GM15510 (cell line): Measurements from ENCODE around the gene SOX8.

ENCODE experiments used
- POLR2A ChIP-seq: IDR thresholded peaks from 3 replicates; pipeline ENCODE4 v1.6.1; 2011; ENCODE audit warnings: borderline replicate concordance; ENCODE audit not compliant: insufficient read length; ENCODE audit errors: extremely low read depth

The SOX8 gene

DNA sequence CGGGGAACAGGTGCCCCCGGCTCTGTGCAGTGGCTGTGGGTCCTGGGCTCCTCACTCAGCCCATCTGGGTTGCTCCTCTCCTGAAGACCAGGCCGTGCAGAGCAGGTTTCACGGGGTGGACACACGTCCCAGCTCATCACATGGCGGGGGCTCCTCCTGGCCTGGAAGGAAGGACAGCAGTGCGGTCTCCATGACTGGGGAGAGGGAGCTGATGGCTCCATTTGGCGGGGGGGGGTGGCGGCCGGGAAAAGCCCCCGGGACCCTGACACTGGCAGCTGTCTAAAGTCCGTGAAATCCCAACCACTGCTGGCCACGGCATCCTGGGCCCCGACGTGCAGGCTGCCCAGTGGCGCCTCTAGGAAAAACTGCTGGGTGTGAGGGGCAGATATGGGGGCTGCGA, 19.0 kb downstream of the SOX8 start:
- no peak for TF ChIP-seq POLR2A

DNA sequence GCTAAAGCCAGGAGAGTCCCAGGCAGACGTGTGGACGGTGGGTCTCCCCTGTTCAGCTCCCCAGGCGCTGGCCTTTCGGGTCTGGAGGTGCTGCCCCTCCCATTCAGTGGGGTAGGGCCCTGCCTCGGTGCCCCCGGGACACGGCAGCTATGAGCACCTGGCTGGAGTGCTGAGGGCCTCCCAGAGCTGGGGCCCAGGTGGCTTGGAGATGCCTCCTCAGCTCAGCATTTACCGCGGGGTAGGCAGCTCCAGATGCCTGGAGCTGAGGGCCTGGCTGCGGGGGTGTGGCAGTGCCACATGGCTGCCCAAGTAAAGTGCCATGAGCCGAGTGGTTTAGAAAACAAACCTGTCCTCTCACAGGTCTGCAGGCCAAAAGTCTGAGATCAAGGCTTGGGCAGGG, 19.5 kb downstream of the SOX8 start:
- no peak for TF ChIP-seq POLR2A

DNA sequence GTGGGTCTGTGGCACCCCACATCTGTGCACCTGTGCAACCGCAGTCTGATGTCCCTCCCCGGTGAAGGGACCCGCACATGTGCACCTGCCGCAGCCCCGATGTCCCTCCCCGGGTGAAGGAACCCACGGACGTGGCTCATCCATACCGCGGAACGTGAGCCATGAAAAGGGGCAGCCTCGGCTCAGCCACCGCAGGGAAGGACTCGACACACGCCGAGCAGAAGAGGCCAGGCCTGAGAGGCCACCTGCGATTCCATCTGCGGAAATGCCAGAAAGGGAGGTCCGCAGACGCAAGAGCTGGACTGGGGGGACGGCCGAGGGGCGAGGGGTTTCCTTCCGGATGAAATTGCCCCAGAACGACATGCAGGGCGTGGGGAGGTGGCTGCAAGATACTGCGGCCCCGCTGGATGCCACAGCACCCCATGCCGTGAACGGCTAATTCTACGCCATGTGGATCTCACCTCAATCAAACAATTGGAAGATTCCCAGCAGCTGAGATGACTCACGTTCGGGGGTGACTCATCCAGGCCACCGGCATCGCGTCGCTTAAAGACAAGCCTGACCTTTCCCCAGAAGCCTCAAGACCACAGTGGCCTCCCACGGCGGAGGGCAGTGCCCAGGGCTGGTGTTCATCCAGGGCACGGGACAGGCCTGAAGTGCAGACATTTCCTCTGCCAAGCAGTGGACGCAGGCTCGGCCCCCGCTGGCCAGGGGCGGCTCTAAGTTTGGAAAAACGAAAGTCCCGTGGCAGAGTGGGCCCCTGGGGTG, 21.0 kb downstream of the SOX8 start:
- TF ChIP-seq POLR2A: no peak

DNA sequence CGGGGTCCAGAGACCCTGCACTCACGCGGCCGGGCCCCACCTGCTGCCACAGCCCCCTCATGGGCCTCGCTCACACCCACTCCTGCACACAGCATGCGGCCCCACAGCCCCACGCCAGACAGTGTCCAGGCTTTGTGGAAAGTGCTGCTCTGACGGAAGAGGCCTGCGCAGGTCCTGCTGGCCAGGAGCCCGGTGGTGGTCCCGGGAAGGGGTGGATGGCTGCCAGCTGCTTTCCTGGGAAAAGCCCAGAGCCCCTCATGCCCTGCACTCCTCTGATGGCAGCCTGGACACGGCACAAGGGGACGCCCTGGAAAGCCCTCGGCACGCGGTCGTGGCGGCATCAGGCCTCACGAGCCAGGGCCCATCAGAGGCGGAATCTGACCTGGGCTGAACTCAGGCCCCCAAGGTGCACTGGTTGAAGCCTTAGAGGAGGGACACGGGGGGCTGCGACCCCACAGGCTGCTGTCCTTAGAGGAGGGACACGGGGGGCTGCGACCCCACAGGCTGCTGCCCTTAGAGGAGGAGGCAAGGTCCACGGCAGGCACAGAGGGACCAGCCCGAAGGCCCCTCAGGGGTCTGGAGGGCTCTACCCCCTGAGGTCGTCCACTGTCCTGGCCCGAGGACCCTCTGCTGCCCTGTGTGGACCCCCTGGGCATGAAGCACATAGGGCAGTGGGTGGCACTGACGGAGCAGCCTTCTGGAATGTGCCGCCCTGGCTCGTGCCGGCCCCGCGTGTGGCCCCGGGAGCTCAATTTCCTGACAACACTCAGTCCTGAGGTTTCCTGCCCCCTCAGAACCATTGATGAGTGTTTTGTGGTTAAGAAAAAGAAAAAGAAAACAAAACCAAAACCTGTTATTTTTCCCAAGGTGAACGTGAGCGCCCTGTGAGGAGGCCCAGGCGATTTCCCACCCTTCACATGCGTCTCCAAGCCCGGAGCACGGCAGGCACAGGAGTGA, 22.1 kb downstream of the SOX8 start:
- TF ChIP-seq POLR2A: no peak

DNA sequence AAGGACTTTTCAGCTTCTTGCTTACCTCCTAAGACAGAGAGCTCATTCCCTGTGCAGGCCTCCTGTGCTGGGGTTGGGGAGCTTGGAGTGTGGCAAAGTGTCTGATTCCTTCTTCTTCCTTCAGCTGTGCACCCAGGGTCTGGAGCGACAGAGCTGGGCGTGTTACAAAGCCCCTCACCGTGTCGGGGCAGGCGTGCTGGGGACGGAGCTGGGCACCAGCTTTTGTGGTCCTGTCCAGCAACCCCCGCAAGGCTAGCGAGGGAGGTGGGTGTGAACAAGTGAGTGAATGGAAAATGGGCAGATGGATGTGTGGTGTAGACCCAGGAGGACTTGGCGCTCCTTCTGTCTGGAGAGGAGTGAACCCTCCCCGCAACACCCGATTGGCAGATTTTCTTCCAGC, 23.7 kb downstream of the SOX8 start:
- no peak for TF ChIP-seq POLR2A

DNA sequence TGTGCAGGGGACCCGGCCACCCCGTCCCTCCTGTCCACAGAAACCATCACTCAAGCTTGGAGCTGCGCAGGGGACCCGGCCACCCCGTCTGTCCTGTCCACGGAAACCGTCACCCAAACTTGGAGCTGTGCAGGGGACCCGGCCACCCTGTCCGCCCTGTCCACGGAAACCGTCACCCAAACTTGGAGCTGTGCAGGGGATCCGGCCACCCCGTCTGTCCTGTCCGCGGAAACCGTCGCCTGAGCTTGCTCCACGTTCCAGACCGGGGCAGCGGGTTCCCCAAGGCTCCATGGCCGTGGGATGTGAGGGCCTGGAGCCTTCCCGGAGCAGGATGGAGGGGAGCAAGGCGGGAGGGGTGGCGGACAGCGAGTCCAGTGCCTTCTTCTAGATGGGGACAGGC, 25.2 kb downstream of the SOX8 start:
- TF ChIP-seq POLR2A: no peak

DNA sequence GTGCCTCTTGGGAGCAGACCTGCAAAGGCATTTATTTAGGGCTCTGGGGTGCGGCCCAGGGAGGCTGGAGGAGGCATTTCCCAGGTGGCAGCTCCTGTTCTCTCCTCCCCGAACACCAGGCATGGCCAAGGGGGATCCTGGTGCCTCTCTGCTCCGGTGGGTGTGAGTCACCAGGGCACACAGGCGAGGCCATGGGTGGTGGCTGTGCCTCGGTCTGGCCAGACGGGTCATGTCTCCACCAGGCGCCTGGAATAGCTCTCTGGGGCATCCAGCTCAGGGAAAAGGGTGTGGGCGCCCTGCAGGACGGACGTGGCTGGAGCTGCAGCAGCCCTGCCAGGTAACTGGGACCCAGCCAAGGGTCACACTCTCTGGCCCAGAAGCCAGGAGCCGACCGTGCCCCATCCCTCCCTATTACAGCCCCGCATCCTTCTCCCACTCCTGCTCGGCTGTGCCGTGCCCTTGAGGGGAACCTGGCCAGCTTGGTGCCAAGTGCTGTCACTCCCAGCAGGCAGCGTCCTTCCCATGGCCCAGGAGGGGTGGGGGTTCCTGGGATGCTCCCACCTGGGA, 25.8 kb downstream of the SOX8 start:
- no peak for TF ChIP-seq POLR2A

DNA sequence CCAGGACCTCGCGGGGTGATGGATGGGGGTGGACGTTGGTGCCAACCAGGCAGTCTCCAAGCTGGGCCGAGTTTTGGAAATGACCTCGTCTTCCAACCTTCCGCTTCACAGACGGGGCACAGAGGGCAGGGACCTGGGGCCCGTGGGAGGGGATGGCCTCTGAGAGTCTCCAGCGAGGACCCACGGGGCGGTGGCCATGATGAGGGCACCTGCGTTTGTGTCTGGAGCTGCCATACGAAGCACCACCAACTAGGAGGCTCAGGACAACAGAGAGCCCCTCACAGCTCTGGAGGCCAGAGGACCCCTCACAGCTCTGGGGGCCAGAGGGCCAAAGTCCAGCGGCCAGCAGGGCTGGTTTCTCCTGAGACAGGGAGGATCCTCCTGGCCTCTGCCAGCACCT, 26.5 kb downstream of the SOX8 start:
- no peak for TF ChIP-seq POLR2A

DNA sequence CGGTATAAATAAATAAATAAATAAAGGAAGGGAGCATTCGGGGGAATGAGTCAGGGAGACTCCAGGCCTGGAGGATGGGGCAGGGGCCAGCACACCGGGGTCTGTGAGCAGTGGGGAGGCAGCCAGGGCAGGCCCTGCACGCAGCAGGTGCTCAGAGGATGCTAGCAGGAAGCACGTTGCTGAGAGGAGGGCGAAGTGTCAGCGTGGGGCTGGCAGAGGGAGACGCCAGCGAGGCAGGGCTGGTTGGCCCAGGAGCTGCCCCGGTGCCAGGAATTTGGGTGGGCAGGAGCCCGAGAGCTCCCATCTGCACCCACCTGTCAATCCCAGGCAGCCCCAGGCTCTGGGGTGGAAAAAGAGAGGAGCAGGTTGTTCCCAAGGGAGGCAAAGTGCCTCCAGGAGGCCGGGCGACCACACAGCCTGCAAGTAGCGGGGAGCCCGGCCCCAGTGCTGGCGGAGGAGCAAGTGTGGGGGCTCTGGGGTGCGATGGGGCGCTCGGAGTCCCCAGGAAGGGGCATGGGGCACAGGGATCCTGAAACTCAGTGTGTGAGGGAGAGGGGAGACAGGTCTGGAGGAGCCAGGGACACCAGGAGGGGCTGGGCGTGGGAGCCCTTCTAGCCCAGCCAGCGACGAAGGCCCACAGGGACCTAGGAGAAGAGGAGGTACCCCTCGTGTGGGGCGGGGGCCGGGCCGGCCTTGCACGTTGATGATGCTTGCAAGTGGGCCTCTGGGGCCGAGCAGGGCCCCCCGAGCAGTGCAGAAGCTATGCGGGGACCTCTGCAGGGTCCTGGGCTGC, 28.0 kb downstream of the SOX8 start:
- no peak for TF ChIP-seq POLR2A

DNA sequence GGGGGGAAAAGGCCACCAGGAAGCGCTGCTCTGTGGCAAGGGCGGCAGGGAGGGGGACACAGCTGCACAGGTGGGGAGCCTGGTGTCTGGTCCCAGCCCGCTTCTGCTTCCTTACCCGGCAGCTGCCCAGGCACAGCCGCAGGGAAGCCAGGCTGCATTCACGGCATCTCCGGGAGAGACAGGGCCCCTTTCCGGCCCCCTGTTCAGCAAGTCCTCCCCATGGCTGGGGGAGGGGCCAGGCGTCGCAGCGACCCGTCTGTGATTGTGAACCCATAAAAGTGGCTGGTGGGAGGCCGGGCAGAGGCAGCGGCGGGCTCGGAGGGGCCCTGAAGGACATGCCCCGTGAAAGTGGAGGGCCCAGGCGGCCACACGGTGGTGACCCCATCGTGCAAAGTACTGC, 28.7 kb downstream of the SOX8 start:
- TF ChIP-seq POLR2A: no peak

DNA sequence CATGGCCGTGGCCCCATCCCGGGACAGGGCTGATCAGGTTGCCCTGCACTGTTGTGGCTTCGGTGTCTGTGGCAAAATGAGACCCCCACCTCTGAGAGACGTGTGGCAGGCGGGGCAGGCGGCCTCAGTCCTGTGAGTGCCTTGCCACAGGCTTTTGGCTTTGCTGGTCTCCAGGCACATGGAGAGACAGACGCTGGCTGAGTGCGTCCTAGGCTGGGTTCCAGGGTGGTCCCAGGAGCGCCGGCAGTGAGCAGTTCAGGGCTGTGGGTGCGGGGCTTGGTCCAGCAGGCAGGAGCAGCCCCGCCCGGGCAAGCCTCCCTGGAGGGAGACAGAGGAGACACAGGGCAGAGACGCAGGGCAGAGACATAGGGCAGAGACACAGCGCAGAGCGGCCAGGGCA, 29.2 kb downstream of the SOX8 start:
- no peak for TF ChIP-seq POLR2A

DNA sequence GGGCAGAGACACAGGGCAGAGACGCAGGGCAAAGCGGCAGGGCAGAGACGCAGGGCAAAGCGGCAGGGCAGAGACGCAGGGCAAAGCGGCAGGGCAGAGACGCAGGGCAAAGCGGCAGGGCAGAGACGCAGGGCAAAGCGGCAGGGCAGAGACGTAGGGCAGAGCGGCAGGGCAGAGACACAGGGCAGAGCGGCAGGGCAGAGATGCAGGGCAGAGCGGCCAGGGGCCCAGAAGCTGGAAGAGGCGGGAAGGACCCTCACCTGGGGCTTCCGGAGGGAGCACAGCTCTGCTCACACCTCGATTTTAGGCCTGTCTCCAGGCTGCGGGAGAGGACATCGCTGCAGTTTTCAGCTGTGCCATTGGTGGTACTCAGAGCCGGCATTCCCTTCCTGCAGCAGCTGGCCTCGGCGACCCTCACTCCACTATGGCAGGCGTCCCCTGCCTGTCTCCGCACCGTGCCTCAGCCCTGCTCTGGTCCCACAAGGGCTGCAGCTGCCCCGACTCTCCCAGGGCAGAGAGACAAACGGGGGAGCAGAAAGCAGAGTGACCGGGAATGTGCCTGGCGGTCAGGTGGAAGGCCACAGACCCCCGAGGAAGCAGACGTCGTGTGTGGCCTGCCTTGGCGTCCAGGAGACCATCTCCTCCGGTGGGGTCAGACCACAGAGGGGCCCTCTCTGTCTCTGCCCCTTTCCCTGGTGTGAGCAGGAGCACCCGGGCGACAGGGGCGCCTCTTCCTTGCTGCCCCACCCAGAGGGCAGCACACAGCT, 29.9 kb downstream of the SOX8 start:
- no peak for TF ChIP-seq POLR2A

DNA sequence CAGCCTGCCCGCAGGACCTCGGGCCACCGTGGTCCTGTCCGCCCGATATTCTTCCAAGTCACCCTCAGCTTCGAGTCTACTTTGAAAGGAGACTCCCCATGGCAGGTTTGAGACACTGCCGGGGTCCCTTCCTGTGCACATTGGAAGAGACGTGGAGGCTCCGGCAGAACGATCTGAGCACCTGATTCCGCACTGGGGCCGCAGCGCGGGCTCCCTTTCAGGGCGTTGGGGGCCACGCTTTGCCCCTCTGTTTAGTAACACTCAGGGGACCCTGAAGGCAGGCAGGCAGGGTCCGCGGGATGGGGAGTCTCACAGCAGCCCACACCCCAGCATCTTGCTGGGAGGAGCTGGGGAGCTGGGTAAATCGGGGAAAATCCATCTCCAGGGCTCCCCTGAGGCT, 30.6 kb downstream of the SOX8 start:
- TF ChIP-seq POLR2A: no peak
